ENCODE data around the gene FXYD5. TPM values are rescaled to one million over a fixed set of nuclear protein-coding genes. Genes with fewer than 3 reads are reported as not detected.

The FXYD5 gene
- total and polyA plus RNA-seq, 9 of the 15 experiments (the other 6 are each of a cell fraction or from before 2014, with no cell fraction given), result 104 to 537 (median 174) TPM

GRCh38 chr19:35144259-35144599 lies 10.3 kb upstream of the FXYD5 start:
- BruUV-seq (replicated peaks), result no TSS peak
- Histone ChIP-seq H3K4me3 (no peak overlapping the region), H2AFZ (ENCODE audit: low read depth, low read length) (no peak overlapping the region), H4K20me1 (replicated peaks; ENCODE audit: control insufficient read depth, insufficient read depth, low read length) (peaks cover 12% of the 10 kb centered on the region), H3K27me3 (ENCODE audit: control insufficient read depth in 2 of 2, insufficient read depth in 2 of 2, low read length in 2 of 2) (no peaks in the 10 kb centered on the region; a peak in 1 of 5 replicates), H3K9ac (ENCODE audit: insufficient read depth in 1 of 2, low read depth in 2 of 2, low read length in 2 of 2) (no peak overlapping the region), H3K9me3 (replicated peaks; ENCODE audit: control insufficient read depth, insufficient read depth, low read depth, low read length) (no peaks in the 10 kb centered on the region), H3K4me1 (replicated peaks in 1 of 2; ENCODE audit: control insufficient read depth in 2 of 2, insufficient read depth in 2 of 2, low read length in 2 of 2) (peaks cover 13 to 48% of the 10 kb centered on the region in 2 experiments), H3K9me1 (ENCODE audit: control insufficient read depth, insufficient read depth, low read length) (no peaks in the 10 kb centered on the region), H3K4me2 (ENCODE audit: insufficient read depth, low read length) (no peak overlapping the region), H3K27ac (ENCODE audit: extremely low read depth, low read depth, low read length) (no peak overlapping the region), H3K79me2 (ENCODE audit: control insufficient read depth, insufficient read depth, low read length) (no peaks in the 10 kb centered on the region), H3K36me3 (ENCODE audit: control insufficient read depth, insufficient read depth, low read length) (peaks cover 8% of the 10 kb centered on the region; the same call in 2 of the 3 replicates)
- intact Hi-C loops (cut with micrococcal nuclease) (loop anchor here (5.0 kb wide), 1 partner anchor 123 kb away; the partner anchor contains the start of gene USF2), in situ Hi-C loops (cut with MboI) (no loop called here)
- ChIA-PET POLR2A (interaction anchor here (0.6 to 1.0 kb wide), 2 partner anchors 117 to 317 kb away, joined by 3 read pairs; no protein-coding TSS in a partner anchor), CTCF (ENCODE audit: low intra/inter-chr PET ratio) (no interaction called here)
- no peak for DNase-seq (ENCODE audit: extremely low read depth in 1 of 4, low spot score in 3 of 4)
- WGBS (ENCODE audit: insufficient coverage, low coverage, missing lambda C conversion rate), result 5% methylated on average over 6 of the region's 6 CpGs
- no peak for ATAC-seq
- FAIRE-seq, result no peak
- TF ChIP-seq PTRF (tag; IDR thresholded peaks at IDR 0.05) (no peak), KDM4B (IDR thresholded peaks at IDR 0.05; ENCODE audit: borderline replicate concordance in 2 of 2, low read depth in 1 of 2) (no peak), FOXK2 (conservative IDR thresholded peaks at IDR 0.05 in 1 of 2, IDR thresholded peaks at IDR 0.05 in 1 of 2; ENCODE audit: low read depth in 2 of 2) (no peak), KDM1A (IDR thresholded peaks at IDR 0.05) (no peak), HMG20A (CRISPR knock-in tag; conservative IDR thresholded peaks at IDR 0.05) (no peak), E2F5 (CRISPR knock-in tag; IDR thresholded peaks at IDR 0.05) (no peak), ZNF780A (CRISPR knock-in tag; IDR thresholded peaks at IDR 0.05) (no peak), FOXJ3 (CRISPR knock-in tag; IDR thresholded peaks at IDR 0.05) (no peak), ZFP1 (CRISPR knock-in tag; IDR thresholded peaks at IDR 0.05) (no peak), KDM5B (IDR thresholded peaks at IDR 0.05; ENCODE audit: insufficient replicate concordance, low read depth, low read length) (no peak), ZNF143 (CRISPR knock-in tag; IDR thresholded peaks at IDR 0.05) (no peak), ZNF282 (CRISPR knock-in tag; IDR thresholded peaks at IDR 0.05) (no peak), TCF7L2 (IDR thresholded peaks at IDR 0.05; ENCODE audit: low read depth, low read length) (no peak)
- TF ChIP-seq, protein P1, sequence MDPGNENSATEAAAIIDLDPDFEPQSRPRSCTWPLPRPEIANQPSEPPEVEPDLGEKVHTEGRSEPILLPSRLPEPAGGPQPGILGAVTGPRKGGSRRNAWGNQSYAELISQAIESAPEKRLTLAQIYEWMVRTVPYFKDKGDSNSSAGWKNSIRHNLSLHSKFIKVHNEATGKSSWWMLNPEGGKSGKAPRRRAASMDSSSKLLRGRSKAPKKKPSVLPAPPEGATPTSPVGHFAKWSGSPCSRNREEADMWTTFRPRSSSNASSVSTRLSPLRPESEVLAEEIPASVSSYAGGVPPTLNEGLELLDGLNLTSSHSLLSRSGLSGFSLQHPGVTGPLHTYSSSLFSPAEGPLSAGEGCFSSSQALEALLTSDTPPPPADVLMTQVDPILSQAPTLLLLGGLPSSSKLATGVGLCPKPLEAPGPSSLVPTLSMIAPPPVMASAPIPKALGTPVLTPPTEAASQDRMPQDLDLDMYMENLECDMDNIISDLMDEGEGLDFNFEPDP (CRISPR knock-in tag; IDR thresholded peaks at IDR 0.05), result no peak
- TF ChIP-seq, protein P2, sequence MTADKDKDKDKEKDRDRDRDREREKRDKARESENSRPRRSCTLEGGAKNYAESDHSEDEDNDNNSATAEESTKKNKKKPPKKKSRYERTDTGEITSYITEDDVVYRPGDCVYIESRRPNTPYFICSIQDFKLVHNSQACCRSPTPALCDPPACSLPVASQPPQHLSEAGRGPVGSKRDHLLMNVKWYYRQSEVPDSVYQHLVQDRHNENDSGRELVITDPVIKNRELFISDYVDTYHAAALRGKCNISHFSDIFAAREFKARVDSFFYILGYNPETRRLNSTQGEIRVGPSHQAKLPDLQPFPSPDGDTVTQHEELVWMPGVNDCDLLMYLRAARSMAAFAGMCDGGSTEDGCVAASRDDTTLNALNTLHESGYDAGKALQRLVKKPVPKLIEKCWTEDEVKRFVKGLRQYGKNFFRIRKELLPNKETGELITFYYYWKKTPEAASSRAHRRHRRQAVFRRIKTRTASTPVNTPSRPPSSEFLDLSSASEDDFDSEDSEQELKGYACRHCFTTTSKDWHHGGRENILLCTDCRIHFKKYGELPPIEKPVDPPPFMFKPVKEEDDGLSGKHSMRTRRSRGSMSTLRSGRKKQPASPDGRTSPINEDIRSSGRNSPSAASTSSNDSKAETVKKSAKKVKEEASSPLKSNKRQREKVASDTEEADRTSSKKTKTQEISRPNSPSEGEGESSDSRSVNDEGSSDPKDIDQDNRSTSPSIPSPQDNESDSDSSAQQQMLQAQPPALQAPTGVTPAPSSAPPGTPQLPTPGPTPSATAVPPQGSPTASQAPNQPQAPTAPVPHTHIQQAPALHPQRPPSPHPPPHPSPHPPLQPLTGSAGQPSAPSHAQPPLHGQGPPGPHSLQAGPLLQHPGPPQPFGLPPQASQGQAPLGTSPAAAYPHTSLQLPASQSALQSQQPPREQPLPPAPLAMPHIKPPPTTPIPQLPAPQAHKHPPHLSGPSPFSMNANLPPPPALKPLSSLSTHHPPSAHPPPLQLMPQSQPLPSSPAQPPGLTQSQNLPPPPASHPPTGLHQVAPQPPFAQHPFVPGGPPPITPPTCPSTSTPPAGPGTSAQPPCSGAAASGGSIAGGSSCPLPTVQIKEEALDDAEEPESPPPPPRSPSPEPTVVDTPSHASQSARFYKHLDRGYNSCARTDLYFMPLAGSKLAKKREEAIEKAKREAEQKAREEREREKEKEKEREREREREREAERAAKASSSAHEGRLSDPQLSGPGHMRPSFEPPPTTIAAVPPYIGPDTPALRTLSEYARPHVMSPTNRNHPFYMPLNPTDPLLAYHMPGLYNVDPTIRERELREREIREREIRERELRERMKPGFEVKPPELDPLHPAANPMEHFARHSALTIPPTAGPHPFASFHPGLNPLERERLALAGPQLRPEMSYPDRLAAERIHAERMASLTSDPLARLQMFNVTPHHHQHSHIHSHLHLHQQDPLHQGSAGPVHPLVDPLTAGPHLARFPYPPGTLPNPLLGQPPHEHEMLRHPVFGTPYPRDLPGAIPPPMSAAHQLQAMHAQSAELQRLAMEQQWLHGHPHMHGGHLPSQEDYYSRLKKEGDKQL (CRISPR knock-in tag; IDR thresholded peaks at IDR 0.05; ENCODE audit: borderline replicate concordance), result no peak
